ACC112 (cell line): ENCODE results near the gene MAT2B.
A peak's percentile ranks its signal among the peaks of the same experiment; 100 is the strongest.

Experiments used
- H2AFZ ChIP-seq: fragments of 200-600 bp; sonication (generic); one replicate; pipeline ENCODE4 v1.6.0; 2017; ENCODE audit warnings: antibody characterized with exemption, low read length; ENCODE audit not compliant: unreplicated experiment
- H3K27ac ChIP-seq: fragments of 200-600 bp; sonication (generic); 2 replicates; pipeline ENCODE4 v1.5.1; 2014; ENCODE audit warnings: low read depth, mild to moderate bottlenecking, antibody characterized with exemption, low read length, moderate library complexity
- H3K27me3 ChIP-seq: fragments of 200-600 bp; sonication (generic); 2 replicates; pipeline ENCODE4 v1.6.1; 2014; ENCODE audit warnings: mild to moderate bottlenecking, antibody characterized with exemption, low read length, moderate library complexity, mixed read lengths; ENCODE audit not compliant: insufficient read depth
- H3K36me3 ChIP-seq: fragments of 200-600 bp; sonication (generic); 2 replicates; pipeline ENCODE4 v1.6.1; 2016; ENCODE audit warnings: mild to moderate bottlenecking, antibody characterized with exemption, low read length, moderate library complexity, mixed read lengths; ENCODE audit not compliant: insufficient read depth
- H3K4me1 ChIP-seq: fragments of 200-600 bp; sonication (generic); one replicate; pipeline ENCODE4 v1.6.1; 2016; ENCODE audit warnings: low read length, mixed read lengths; ENCODE audit not compliant: insufficient read depth, unreplicated experiment, control insufficient read depth
- H3K4me3 ChIP-seq: fragments of 200-600 bp; sonication (generic); 2 replicates; pipeline ENCODE4 v1.5.1; 2014; ENCODE audit warnings: mild to moderate bottlenecking, low read depth, low read length
- H3K79me2 ChIP-seq: fragments of 200-600 bp; sonication (generic); one replicate; pipeline ENCODE4 v1.6.0; 2016; ENCODE audit warnings: low read length; ENCODE audit not compliant: control insufficient read depth, unreplicated experiment, insufficient read depth

The MAT2B gene

GRCh38 chr5:163473635-163474243 is 31.7 kb upstream of the MAT2B start:
- Histone ChIP-seq H3K4me1 (peaks cover 9% of the 10 kb centered on the region), H3K79me2 (no peaks in the 10 kb centered on the region), H3K36me3 (peaks cover 18% of the 10 kb centered on the region)

DNA sequence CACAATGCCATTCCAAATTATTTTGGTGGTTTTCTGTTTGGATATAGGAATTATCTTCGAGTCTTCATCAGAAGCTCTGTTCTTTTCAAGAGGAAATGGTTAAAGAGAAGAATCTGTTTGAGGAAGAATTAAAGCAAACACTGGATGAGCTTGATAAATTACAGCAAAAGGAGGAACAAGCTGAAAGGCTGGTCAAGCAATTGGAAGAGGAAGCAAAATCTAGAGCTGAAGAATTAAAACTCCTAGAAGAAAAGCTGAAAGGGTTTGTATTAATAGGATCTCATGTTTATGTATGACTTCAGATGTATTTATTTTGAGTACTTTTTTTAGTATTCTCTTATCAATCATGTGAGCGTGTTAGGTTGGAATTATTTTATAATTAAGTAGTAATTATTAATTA is 30.0 kb upstream of the MAT2B start:
- Histone ChIP-seq H3K36me3 (peaks cover 18% of the 10 kb centered on the region), H3K4me3 (no peak overlapping the region), H3K4me1 (peaks cover 16% of the 10 kb centered on the region), H2AFZ (no peak overlapping the region), H3K27ac (no peak overlapping the region), H3K27me3 (no peaks in the 10 kb centered on the region), H3K79me2 (no peaks in the 10 kb centered on the region)

More at GRCh38 chr5:163473635-163474243, 31.7 kb upstream of the MAT2B start:
- Histone ChIP-seq H3K27me3 (no peaks in the 10 kb centered on the region), H3K4me3 (no peak overlapping the region), H2AFZ (no peak overlapping the region), H3K27ac (no peak overlapping the region)

- no peaks in the 10 kb centered on the region for H3K27me3 ChIP-seq
- H3K79me2 ChIP-seq: no peaks in the 10 kb centered on the region
- peak overlapping the region; percentile 53 for H2AFZ ChIP-seq
- H3K4me1 ChIP-seq: peaks cover 16% of the 10 kb centered on the region
- peaks cover 23% of the 10 kb centered on the region for H3K36me3 ChIP-seq
- H3K27ac ChIP-seq: peak overlapping the region; percentile 60
- H3K4me3 ChIP-seq: no peak overlapping the region
These were observed 27.1 kb upstream of the MAT2B start for GRCh38 chr5:163478126-163478981.

- H3K4me3 ChIP-seq: no peak overlapping the region
- H3K36me3 ChIP-seq: peaks cover 20% of the 10 kb centered on the region
- H3K4me1 ChIP-seq: peaks cover 16% of the 10 kb centered on the region
- no peaks in the 10 kb centered on the region for H3K27me3 ChIP-seq
- peak overlapping the region; percentile 53 for H2AFZ ChIP-seq
- no peaks in the 10 kb centered on the region for H3K79me2 ChIP-seq
- peak overlapping the region; percentile 60 for H3K27ac ChIP-seq
These were observed 26.5 kb upstream of the MAT2B start for GRCh38 chr5:163478982-163479271.

DNA sequence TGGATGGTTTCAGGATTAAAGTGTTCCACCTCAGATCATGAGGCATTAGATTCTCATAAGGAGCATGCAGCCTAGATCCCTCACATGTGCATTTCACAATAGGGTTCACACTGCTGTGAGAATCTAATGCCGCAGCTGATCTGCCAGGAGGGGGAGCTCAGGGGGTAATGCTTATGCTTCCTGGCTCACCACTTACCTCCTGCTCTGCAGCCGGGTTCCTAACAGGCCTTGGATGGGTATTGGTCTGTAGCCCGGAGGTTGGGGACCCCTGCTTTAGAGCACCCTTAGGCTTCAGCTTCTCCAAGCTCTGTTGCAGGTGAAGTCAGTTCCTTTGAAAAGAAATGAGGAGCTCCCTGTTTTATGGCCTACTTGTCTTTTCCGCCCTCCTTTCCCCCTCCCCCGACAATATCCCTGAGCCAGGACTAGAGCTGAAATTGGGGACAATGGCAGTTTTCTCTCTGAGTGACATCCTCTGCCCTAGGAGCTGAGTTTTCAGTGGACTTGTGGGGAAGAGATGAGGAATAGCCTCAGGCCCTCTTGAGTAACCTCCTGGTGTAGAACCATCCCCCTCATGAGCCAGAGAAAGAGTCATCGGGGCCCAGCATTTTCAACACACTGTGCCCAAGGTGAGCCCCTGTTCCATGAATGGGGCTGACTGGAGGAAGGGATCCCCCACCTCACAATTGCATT is 16.2 kb upstream of the MAT2B start:
- Histone ChIP-seq H2AFZ (no peak overlapping the region), H3K36me3 (peaks cover 38% of the 10 kb centered on the region)

DNA sequence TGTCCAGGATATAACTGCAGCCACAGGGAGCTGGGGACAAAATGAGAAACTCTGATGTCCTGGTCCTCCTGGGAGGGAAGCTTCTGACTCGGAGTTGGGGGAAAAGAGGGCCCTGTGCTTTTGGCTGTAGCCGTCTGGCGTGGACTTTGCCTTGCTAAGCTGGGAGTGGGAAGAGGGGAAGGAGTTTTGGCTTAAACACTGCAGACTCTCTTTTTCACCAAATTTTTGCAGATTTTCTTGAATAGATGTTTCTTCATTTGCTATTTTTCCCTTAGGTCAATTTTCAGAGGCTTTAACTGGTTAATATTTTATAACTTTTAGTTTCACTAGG is 15.7 kb upstream of the MAT2B start:
- peaks cover 37% of the 10 kb centered on the region for H3K36me3 ChIP-seq
- H3K4me1 ChIP-seq: no peaks in the 10 kb centered on the region
- no peaks in the 10 kb centered on the region for H3K79me2 ChIP-seq
- no peaks in the 10 kb centered on the region for H3K27me3 ChIP-seq
- H3K27ac ChIP-seq: no peak overlapping the region
- H3K4me3 ChIP-seq: no peak overlapping the region
- no peak overlapping the region for H2AFZ ChIP-seq

More for the DNA sequence above, 16.2 kb upstream of the MAT2B start:
- no peaks in the 10 kb centered on the region for H3K79me2 ChIP-seq
- no peak overlapping the region for H3K27ac ChIP-seq
- H3K4me3 ChIP-seq: no peak overlapping the region
- H3K27me3 ChIP-seq: no peaks in the 10 kb centered on the region
- H3K4me1 ChIP-seq: no peaks in the 10 kb centered on the region

DNA sequence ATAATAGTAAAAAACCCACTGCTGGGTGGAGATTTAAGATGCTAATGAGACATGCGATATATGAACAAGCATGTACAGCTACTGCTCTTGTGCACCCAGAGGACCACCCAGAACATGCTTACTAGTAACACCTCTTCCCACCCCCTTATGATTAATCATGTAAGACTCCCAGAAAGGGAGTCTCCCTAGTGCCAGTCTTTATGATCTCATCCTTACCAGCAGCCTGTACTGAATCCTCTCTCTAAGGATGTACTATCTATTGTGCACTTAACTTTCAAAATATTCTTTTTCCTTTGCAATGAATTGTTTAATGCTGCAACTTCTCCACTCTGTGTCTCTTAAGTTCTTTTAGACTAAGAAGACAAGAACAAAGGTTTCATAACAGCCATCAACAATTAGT is 9.1 kb upstream of the MAT2B start:
- H3K79me2 ChIP-seq: no peaks in the 10 kb centered on the region
- no peak overlapping the region for H3K4me3 ChIP-seq
- H3K27me3 ChIP-seq: no peaks in the 10 kb centered on the region
- H2AFZ ChIP-seq: no peak overlapping the region
- no peaks in the 10 kb centered on the region for H3K4me1 ChIP-seq
- no peak overlapping the region for H3K27ac ChIP-seq
- peaks cover 10% of the 10 kb centered on the region for H3K36me3 ChIP-seq

GRCh38 chr5:163497315-163497714 is 8.1 kb upstream of the MAT2B start:
- H2AFZ ChIP-seq: no peak overlapping the region
- H3K4me1 ChIP-seq: peaks cover under 1% of the 10 kb centered on the region
- H3K27me3 ChIP-seq: no peaks in the 10 kb centered on the region
- peaks cover 8% of the 10 kb centered on the region for H3K36me3 ChIP-seq
- H3K79me2 ChIP-seq: no peaks in the 10 kb centered on the region
- no peak overlapping the region for H3K27ac ChIP-seq
- H3K4me3 ChIP-seq: no peak overlapping the region

GRCh38 chr5:163498886-163499285 is 6.5 kb upstream of the MAT2B start:
- no peak overlapping the region for H3K4me3 ChIP-seq
- no peaks in the 10 kb centered on the region for H3K79me2 ChIP-seq
- H3K36me3 ChIP-seq: no peaks in the 10 kb centered on the region
- no peaks in the 10 kb centered on the region for H3K27me3 ChIP-seq
- no peak overlapping the region for H2AFZ ChIP-seq
- no peak overlapping the region for H3K27ac ChIP-seq
- peaks cover 6% of the 10 kb centered on the region for H3K4me1 ChIP-seq

DNA sequence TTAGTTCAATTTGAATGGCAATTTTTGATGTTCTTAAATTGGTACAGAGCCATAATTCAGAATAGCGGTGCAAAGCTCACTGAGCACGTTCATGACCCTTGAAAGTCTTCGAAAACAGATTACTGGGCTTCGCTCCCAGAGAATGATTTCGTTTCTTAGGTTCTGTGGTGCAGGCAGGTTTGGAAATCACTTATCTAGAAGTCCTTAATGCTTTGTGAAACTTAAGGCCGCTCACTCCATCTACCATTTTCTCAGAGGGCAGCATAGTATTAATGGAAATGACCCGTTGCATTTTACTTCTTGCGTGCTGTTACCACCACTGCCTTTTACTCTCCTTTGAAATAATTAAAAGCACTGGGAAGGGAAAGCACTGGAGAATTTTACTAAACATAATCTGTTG is 2.9 kb upstream of the MAT2B start:
- peak overlapping the region; percentile 86 for H2AFZ ChIP-seq
- peak overlapping the region; percentile 93 for H3K4me3 ChIP-seq
- no peaks in the 10 kb centered on the region for H3K36me3 ChIP-seq
- peaks cover 22% of the 10 kb centered on the region for H3K79me2 ChIP-seq
- no peaks in the 10 kb centered on the region for H3K27me3 ChIP-seq
- H3K27ac ChIP-seq: peak overlapping the region; percentile 83
- peaks cover 6% of the 10 kb centered on the region for H3K4me1 ChIP-seq
